ENCODE results near the gene RTN4R.
"Not testable (repeated sequence)": the region's sequence is repeated elsewhere in the genome, so short reads cannot be mapped to it uniquely, and the experiment has no call there.

DNA sequence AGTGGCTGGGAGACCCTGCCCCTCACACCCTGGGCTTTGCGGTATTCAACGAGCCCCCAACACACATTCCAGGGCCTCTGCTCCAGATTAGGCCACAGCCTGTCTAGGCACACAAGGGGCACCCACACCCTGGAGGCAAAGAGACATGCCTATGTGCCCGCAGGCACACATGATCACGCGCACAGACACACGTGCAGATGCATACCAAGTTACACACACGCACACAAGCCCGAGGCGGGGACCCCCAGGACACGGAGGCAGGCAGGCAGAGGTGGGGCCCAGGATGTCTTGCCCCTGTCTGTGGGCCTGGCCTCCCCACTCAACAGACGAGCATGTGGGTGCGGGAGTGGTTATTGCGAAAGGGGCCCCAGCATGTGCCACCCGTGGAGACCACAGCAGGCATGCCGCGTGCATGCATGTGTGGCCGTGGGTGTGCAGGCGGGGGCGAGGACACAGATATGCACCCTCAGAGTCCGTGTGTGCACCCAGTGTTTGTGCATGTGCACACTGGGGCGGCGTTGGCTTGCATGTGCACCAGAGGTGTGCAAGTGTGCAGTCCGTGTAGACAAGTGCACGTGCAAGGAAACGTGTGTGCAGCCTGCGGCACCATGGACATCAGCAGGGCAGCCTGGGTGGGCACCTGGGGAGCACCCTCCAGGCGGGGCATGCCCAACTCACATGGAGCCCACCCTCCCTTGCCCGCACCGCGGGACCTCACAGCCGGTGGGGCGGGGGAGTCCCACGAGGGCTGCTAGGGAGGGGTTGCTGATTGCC lies 1.3 kb downstream of the RTN4R start:
- TF ChIP-seq, protein P1, sequence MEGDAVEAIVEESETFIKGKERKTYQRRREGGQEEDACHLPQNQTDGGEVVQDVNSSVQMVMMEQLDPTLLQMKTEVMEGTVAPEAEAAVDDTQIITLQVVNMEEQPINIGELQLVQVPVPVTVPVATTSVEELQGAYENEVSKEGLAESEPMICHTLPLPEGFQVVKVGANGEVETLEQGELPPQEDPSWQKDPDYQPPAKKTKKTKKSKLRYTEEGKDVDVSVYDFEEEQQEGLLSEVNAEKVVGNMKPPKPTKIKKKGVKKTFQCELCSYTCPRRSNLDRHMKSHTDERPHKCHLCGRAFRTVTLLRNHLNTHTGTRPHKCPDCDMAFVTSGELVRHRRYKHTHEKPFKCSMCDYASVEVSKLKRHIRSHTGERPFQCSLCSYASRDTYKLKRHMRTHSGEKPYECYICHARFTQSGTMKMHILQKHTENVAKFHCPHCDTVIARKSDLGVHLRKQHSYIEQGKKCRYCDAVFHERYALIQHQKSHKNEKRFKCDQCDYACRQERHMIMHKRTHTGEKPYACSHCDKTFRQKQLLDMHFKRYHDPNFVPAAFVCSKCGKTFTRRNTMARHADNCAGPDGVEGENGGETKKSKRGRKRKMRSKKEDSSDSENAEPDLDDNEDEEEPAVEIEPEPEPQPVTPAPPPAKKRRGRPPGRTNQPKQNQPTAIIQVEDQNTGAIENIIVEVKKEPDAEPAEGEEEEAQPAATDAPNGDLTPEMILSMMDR (conservative IDR thresholded peaks at IDR 0.05; ENCODE audit: low read length): not testable (repeated sequence)
- TF ChIP-seq EZH2phosphoT487 (IDR thresholded peaks at IDR 0.05; ENCODE audit: borderline replicate concordance): not testable (repeated sequence)

Measured in Loucy (cell line).